Left lung (tissue), 10 donors: ENCODE data around the gene VWA3A. TPM values are rescaled to one million over a fixed set of nuclear protein-coding genes. Genes with fewer than 3 reads are reported as not detected.
"Not testable (repeated sequence)": the region's sequence is repeated elsewhere in the genome, so short reads cannot be mapped to it uniquely, and the experiment has no call there.

Experiments
- ATAC-seq: fragments of 200-7000 bp; cut with Tn5 transposase; one replicate; pipeline ENCODE4 v1.9.1; 2020; ENCODE audit warnings: moderate library complexity
- DNase-seq, 4 donors: peaks; one replicate each; pipeline ENCODE4 v3.0.0-alpha.2; 2013 to 2020
- H3K27ac ChIP-seq, 2 donors: fragments of 200-600 bp; sonication (generic) in 1 of 2; one replicate each; pipeline versions ENCODE4 v1.5.0 to v1.8.0; 2020 to 2021
- H3K27me3 ChIP-seq, 2 donors: fragments of 200-600 bp; sonication (generic) in 1 of 2; one replicate each; pipeline versions ENCODE4 v1.5.0 to v1.8.0; 2020 to 2021
- H3K36me3 ChIP-seq, 2 donors: fragments of 200-600 bp; sonication (generic) in 1 of 2; one replicate each; pipeline versions ENCODE4 v1.5.0 to v1.8.0; 2020 to 2021
- H3K4me1 ChIP-seq, 2 donors: fragments of 200-600 bp; one replicate each; pipeline ENCODE4 v1.8.0; 2021
- H3K4me3 ChIP-seq, 2 donors: fragments of 200-600 bp; sonication (generic) in 1 of 2; one replicate each; pipeline versions ENCODE4 v1.5.0 to v1.8.0; 2020 to 2021; ENCODE audit warnings: mild to moderate bottlenecking in 1 of 2
- H3K9me3 ChIP-seq, 2 donors: fragments of 200-600 bp; sonication (generic) in 1 of 2; one replicate each; pipeline versions ENCODE4 v1.5.0 to v1.8.0; 2020 to 2021
- intact Hi-C, 2 donors: fragments of 100-400 bp; cut with DNase I; formaldehyde crosslinking; loops; one replicate each; pipeline versions ENCODE4 v1.11.2 to v1.14.2; 2022
- polyA plus RNA-seq, 6 donors: library from polyadenylated mRNA; unstranded; fragments of 120-200 nt; gene quantifications; one replicate each; pipeline ENCODE4 v1.2.1, GENCODE V29; 2013; ENCODE audit not compliant: insufficient read length in 6 of 6
- total RNA-seq, 2 donors: library from RNA; stranded (reverse); fragmentation: NEBNext Ultra II Directional; extraction: Animal tissue kit (Norgen Biotek cat#: 25700); gene quantifications; one replicate each; pipeline ENCODE4 v1.2.1, GENCODE V29; 2021
- TF ChIP-seq, protein P1 (sequence below), 2 donors: fragments of 200-600 bp; sonication (generic) in 1 of 2; IDR thresholded peaks; one replicate each; pipeline versions ENCODE4 v1.5.0 to v1.8.0; 2021; ENCODE audit warnings: antibody characterized with exemption in 2 of 2
- donor health status: DM: no; HTN: yes; CAD: no.
- donor health status: DM: no; HTN: no; CAD: no.

The VWA3A gene
- total and polyA plus RNA-seq, 8 donors = 0.12 to 7.1 (median 4.9) TPM

DNA sequence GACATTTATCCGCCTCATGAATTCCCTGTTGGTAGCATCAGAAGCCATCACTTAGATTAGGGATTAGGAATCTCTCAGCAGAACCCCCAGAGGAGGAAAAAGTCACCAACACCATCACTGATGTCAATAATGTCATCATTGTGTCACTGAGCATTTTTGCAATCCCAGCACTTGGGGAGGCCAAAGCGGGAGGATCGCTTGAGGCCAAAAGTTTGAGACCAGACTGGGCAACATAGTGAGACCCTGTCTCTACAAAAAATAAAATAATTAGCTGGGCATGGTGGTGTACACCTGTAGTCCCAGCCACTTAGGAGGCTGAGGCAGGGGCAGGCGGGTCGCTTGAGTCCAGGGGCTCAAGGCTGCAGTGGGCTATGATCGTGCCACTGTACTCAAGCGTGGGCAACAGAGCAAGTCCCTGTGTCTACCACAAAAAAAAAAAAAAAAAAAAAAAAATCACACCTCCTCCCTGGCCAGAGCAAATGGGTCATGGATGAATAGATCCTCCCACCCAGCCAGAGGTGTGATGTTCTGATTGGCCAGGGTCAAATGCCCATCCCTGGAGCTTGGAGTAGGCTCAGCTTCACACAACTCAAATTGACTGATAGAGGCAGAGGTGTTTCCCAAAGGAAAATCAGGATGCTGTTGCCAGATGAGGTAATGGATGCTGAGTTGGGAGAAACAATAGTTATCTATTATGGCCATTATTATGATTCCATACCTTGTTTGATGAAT is 31.6 kb downstream of the VWA3A start:
- Histone ChIP-seq H3K4me3 (no peak overlapping the region), H3K27me3 (no peaks in the 10 kb centered on the region), H3K27ac (no peak overlapping the region), H3K9me3 (no peaks in the 10 kb centered on the region), H3K36me3 (no peaks in the 10 kb centered on the region), H3K4me1 (no peaks in the 10 kb centered on the region)
- intact Hi-C loops = no loop called here
- no peak for DNase-seq
- ATAC-seq = no peak
- TF ChIP-seq, protein P1, sequence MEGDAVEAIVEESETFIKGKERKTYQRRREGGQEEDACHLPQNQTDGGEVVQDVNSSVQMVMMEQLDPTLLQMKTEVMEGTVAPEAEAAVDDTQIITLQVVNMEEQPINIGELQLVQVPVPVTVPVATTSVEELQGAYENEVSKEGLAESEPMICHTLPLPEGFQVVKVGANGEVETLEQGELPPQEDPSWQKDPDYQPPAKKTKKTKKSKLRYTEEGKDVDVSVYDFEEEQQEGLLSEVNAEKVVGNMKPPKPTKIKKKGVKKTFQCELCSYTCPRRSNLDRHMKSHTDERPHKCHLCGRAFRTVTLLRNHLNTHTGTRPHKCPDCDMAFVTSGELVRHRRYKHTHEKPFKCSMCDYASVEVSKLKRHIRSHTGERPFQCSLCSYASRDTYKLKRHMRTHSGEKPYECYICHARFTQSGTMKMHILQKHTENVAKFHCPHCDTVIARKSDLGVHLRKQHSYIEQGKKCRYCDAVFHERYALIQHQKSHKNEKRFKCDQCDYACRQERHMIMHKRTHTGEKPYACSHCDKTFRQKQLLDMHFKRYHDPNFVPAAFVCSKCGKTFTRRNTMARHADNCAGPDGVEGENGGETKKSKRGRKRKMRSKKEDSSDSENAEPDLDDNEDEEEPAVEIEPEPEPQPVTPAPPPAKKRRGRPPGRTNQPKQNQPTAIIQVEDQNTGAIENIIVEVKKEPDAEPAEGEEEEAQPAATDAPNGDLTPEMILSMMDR (IDR thresholded peaks at IDR 0.05) = no peak

DNA sequence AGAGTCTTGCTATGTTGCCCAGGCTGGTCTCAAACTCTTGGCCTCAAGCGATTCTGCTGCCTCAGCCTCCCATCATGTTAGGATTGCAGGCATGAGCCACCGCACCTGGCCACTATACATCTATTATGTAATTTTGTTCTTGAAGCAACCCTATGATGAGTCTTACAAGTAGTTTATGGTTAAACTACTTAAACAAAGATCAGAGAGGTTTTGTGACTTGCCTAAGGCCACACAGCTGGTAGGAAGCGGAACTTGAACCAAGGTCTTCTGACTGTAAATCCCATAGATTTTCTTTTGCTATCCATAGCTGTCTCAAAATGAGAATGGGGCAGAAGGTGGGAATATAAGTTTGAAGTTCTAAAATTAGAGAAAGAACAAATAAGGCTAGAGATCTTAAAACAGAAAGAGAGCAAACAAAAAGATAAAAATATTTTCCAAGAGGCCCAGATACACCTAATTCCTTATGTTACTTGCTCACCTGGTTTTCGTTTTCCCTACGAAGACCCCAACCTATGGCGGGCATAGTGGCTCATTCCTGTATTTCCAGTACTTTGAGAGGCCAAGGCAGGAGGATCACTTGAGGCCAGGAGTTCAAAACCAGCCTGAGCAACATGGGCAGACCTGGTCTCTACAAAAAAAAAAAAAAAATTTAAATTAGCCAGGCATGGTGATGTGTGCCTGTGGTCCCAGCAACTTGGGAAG is 32.4 kb downstream of the VWA3A start:
- intact Hi-C loops = no loop called here
- Histone ChIP-seq H3K27ac (no peak overlapping the region), H3K27me3 (no peaks in the 10 kb centered on the region), H3K9me3 (no peaks in the 10 kb centered on the region), H3K36me3 (no peaks in the 10 kb centered on the region), H3K4me1 (no peaks in the 10 kb centered on the region), H3K4me3 (no peak overlapping the region)
- no peak for DNase-seq
- ATAC-seq = no peak
- TF ChIP-seq, protein P1 (IDR thresholded peaks at IDR 0.05) = no peak

DNA sequence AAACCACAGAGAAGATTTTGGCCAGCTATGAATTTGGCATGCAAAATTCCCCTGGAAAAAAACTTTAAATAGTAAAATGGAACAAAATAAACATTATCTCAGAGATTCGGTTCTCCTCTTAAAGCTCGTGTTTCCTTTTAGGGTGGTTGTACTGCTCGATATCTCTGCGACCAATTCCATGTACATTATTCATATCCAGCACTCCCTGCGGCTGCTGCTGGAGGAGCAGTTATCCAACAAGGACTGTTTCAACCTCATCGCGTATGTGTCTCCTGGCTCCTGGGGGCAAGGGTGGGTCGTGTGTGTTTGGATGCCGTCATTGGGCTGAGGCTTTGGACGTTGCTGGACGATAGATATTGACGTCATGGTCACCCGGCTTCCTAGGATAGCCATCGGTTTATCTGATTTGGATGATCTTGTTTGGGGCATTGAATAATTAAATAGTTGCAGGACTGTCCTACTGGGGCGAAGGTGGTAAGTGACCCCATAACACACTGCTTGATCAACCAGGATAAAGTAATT is 33.8 kb downstream of the VWA3A start:
- no peaks in the 10 kb centered on the region for H3K9me3 ChIP-seq
- ATAC-seq (no peak), DNase-seq (no peak)
- intact Hi-C loops = no loop called here
- TF ChIP-seq, protein P1 (IDR thresholded peaks at IDR 0.05) = no peak
- H3K27me3 ChIP-seq = no peaks in the 10 kb centered on the region
- no peaks in the 10 kb centered on the region for H3K4me1 ChIP-seq
- no peaks in the 10 kb centered on the region for H3K36me3 ChIP-seq
- no peak overlapping the region for H3K4me3 ChIP-seq
- no peak overlapping the region for H3K27ac ChIP-seq

DNA sequence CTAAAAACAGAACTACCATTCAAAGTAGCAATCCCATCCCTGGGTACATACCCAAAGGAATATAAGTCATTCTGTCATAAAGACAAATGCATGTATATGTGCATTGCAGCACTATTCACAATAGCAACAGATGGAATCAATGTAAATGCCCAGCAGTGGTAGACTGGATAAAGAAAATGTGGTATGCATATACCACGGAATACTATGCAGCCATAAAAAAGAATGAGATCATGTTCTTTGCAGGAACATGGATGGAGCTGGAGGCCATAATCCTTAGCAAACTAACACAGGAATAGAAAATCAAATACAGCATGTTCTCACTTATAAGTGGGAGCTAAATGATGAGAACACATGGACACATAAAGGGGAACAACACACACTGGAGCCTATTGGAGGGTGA is 36.2 kb downstream of the VWA3A start:
- H3K27me3 ChIP-seq, DNase-seq, H3K4me1 ChIP-seq, H3K27ac ChIP-seq, ATAC-seq, intact Hi-C loops, H3K4me3 ChIP-seq, H3K36me3 ChIP-seq, H3K9me3 ChIP-seq: not testable (repeated sequence)

DNA sequence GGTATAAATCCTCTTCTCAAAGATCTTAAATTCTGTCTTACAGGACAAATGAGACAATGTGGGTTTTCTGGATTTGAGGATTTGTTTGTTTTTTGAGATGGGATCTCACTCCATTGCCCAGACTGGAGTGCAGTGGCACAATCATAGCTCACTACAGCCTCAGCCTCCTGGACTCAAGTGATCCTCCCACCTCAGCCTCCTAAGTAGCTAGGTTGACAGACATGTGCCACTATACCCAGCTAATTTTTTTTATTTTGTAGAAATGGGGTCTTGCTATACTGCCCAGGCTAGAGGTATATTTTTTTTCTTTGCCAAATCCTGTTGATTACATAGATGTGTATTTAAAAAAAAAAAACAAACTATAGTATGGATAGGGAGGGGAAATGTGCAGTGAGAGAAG is 38.2 kb downstream of the VWA3A start:
- ATAC-seq (no peak), DNase-seq (no peak)
- H3K27ac ChIP-seq = no peak overlapping the region
- H3K4me3 ChIP-seq = no peak overlapping the region
- no peaks in the 10 kb centered on the region for H3K27me3 ChIP-seq
- no peaks in the 10 kb centered on the region for H3K4me1 ChIP-seq
- intact Hi-C loops = no loop called here
- no peaks in the 10 kb centered on the region for H3K9me3 ChIP-seq
- no peaks in the 10 kb centered on the region for H3K36me3 ChIP-seq
- TF ChIP-seq, protein P1 (IDR thresholded peaks at IDR 0.05) = no peak
